Activated CD8-positive, alpha-beta memory T cell treated with anti-CD3 and anti-CD28 coated beads, Interleukin-2, amount 50 U/mL, for 4 hours (primary cell): ENCODE data around the gene ARHGEF11.
"Not testable (repeated sequence)": the region's sequence is repeated elsewhere in the genome, so short reads cannot be mapped to it uniquely, and the experiment has no call there.

Source experiments
- DNase-seq: peaks from one replicate; pipeline ENCODE4 v3.0.0-alpha.2; 2020

The ARHGEF11 gene

DNA sequence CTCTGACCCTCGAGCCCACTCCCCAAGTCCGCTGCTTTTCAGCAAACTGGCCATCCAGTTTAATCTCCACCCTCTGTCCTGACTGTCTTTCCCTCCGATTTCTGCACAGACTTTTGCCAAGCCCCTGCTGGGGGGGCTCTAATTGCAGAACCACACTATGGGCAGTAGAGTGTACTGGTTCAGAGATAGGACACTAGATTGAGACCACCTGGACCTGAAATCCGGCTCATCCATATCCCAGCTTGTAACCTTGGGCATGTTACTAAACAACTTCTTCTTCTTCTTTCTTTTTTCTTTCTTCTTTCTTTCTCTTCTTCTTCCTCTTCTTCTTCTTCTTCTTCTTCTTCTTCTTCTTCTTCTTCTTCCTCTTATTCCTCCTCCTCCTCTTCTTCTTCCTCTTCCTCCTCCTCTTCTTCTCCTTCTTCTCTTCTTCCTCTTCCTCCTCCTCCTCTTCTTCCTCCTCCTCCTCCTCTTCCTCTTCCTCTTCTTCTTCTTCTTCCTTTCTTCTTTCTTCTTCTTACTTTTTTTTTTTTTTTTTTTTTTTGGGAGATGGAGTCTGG is 117.4 kb downstream of the ARHGEF11 start:
- no peak for DNase-seq

DNA sequence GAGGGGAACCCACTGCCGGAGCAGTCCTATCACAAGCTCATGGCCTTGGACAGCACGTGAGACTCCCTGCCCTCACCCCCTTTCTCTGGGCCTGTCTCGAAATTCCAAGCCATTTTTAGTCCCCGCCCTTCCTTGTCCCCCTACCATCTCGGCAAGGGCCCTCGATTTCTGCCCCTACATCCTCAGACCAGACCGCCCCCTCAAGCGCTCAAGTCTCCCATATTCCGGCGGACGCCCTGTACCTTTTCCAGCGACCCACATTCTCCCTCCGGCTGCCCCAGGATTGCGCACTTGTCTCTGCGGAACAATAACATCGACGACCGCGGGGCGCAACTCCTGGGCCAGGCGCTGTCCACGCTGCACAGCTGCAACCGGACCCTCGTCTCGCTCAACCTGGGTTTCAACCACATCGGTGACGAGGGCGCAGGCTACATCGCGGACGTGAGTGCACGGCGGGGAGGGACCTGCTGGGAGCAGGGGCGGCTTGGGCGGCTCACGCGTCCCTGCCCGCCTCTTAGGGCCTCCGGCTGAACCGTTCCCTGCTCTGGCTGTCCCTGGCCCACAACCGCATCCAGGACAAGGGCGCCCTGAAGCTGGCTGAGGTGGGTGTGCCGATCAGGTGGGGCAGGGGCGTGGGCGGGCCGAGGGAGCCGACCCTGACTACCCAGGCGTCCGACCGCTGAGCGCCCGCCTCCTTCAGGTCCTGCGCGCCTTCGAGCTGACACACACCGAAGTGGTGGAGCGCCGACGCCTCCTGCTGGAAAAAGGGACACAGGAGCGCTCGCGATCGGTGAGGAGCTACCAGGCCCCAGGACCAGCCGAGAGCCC is 118.1 kb downstream of the ARHGEF11 start:
- peak; percentile 66 for DNase-seq

- not testable (repeated sequence) for DNase-seq
Observed at GRCh38 chr1:156926695-156927094, 118.8 kb downstream of the ARHGEF11 start.

DNA sequence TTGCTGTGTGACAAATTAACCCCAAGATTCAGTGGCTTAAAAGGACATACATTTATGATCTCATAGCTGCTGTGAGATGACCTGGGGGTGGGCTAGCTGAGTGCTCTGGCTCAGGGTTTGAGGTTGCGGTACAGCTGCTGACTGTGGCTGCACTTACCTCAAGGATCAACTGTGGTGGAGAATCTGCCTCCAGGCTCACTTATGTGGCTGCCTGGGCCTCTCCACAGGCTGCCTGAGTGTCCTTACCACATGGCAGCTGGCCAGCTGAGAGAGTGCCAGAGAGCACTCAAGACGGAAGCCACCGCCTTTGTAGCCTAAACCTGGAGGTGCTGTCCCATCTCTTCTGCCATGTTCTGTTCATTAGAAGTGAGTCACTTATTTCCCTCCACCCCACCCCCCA is 119.4 kb downstream of the ARHGEF11 start:
- no peak for DNase-seq

- no peak for DNase-seq
Observed at GRCh38 chr1:156925154-156926010, 120.2 kb downstream of the ARHGEF11 start.

- DNase-seq, result no peak
Observed at GRCh38 chr1:156924478-156925153, 120.9 kb downstream of the ARHGEF11 start.

DNA sequence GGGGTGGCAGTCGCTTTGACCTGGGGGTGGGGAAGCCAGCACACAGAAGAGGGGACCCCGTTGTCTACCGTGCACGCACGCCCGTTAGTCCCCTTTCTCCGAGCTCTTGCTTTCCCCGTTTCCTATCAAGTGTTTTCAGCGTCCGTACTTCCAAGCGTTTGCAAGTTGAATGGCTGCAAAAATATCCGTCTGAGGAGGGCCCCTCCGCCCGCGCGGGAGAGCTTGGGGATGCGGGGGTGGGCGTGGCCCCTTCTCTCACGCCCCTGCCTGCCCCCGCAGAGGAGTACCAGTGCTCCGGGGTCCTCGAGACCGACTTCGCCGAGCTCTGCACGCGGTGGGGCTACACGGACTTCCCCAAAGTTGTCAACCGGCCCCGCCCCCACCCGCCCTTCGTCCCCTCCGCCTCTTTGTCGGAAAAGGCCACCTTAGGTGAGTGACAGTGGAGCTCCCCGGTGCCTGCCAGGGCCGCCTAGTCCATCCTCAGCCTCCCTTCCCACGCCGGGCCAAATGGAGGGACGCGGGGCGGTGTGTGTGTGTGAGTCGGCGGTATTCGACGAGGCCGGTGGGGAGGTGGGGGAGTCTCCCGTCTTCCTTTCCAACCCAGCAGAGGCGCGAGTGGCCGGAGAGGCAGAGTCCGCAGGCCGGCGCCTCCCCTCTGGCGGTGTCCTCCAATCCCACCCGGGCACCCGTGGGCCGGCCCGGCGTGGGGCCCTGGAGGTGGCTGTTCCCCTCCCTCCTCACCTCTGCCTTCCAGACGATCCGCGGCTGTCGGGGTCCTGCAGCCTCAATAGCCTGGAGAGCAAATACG is 121.7 kb downstream of the ARHGEF11 start:
- DNase-seq, result no peak

DNA sequence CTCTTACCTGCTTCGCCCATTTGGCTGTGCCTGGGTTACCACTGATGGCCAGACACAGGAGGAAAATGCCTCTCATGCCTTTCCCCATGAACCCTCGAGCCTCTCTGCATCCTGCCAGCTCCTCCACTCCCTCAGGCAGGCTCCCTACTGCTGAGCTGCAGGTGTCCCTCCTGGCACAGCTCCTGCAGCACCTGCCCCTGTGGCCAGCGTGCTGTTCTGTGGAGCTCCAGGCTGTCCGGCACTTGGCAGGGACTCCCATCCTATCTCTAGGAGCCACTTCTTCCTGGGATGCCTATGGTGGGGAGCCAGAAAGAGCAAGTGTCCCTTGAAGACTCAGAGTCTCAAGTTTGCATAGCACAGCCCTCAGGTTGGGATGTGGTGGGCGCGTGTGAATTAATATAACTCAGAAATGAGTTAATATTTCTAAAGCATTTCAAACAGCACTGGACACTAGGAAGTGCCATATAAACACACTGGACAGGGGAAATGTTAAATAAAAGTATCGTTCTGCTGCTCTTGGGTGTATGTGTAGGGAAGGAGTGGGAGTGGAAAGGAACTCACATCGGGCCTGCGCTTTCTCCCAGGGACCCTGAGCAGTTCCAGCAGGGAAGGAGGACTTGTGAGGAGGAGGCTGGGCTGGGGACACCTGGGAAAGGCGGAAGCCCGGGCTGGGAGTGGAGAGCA is 122.4 kb downstream of the ARHGEF11 start:
- DNase-seq, result no peak

GRCh38 chr1:156921053-156921529 is 124.5 kb downstream of the ARHGEF11 start:
- DNase-seq, result no peak

DNA sequence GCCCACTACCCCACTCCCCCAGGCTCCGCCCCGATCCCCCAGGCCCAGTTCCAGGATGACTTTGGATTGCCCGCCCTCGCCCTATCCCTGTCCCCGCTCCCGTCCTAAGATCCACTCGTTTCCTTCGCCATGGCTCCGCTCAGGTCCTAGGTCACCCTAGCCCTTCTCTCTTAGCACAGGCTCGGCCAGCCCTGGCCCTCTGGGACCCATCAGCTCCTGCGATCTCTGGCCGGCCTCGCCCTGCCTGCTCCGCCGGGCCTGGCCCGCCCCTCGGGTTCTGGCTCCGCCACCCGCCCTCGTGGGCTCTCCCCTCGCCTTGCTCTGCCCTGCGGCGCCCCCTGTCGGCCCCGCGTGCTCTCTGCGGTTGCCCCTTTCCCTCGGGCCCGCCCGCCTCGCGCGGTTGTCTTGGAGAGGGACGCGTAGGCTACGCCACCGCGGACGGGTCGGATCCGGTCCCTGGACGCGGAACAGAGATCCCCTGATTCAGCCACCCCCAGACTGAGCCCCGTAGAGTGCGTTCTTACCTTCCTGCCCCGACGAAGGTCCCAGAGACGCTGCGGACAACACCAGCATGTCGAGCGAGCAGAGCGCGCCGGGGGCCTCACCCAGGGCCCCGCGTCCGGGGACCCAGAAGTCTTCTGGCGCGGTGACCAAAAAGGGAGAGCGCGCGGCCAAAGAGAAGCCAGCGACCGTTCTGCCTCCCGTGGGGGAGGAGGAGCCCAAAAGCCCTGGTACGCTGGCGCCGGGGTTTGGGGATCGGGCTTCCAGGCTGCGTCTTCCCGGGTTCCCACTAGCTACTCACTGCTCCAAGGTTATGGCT is 125.1 kb downstream of the ARHGEF11 start, which contains the start of gene LRRC71:
Gene LRRC71, plus strand, starts transcription at position 400 of the 820 bp plus-strand sequence. Its CDS starts 172 bp downstream, at position 572.
- peak; percentile 60 for DNase-seq

DNA sequence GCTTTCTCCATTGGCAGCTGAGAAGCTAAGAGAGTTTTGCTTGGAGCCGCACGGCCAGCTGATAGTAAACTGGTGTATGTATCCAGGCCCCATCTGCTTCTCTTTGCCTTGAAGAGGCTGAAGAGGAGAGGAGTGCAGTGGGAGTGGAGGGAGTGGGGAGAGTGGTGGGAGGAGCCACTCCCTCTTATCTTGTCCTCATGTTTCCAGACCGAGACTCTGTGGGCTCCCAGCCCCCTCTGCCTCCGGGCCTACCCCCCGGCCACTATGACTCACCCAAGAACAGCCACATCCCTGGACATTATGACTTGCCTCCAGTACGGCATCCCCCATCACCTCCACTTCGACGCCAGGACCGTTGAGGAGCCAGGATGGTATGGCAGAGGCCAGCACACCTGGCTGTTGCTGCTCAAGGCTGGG is 131.1 kb downstream of the ARHGEF11 start:
- DNase-seq, result no peak

DNA sequence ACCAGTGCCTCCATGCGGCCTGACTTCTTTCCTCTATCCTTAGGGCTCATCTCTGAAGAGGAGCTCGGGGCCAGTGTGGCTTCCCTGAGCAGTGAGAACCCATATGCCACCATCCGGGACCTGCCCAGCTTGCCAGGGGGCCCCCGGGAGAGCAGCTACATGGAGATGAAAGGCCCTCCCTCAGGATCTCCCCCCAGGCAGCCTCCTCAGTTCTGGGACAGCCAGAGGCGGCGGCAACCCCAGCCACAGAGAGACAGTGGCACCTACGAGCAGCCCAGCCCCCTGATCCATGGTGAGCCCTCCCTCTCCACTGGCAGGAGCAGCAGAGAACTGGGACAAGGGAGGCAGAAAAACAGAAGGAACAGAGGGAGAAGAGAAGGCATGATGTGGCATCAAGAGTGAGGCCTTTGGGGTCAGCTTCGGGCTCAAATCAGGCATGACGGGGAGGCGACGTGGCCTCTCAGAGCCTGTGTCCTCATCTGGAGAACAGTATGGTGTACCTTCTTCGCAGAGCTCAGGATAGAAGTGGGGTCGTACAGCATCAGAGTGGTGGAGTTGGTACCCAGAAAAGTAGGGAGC is 131.6 kb downstream of the ARHGEF11 start:
- DNase-seq, result no peak

DNA sequence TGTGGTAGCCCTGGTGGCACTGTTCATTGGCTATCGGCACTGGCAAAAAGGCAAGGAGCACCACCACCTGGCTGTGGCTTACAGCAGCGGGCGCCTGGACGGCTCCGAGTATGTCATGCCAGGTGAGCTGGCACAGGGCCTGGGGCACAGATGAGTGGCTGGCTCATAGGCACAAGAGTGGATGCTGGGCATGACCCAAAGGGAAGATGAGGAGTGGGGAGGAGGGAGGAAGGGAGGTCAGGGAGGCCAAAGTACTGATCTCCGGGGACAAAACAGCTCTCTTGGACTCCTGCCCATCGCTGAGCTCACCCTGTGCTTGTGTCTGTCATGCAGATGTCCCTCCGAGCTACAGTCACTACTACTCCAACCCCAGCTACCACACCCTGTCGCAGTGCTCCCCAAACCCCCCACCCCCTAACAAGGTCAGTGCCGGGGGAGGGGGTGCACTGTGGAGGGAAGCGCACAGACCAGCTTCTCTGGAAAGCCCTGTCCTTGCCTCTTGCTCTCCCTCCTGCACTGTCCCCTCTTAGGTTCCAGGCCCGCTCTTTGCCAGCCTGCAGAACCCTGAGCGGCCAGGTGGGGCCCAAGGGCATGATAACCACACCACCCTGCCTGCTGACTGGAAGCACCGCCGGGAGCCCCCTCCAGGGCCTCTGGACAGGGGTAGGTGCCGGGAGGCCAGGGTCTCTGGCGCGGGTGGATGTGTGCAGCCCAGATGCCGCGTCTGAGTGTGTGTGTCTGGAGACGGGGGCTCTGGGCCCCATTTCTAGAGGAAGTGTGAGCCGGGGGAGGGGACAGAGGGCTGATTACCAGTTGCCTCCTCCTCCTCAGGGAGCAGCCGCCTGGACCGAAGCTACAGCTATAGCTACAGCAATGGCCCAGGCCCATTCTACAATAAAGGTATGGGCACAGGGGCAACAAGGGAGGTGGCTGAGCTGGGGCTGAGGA is 132.4 kb downstream of the ARHGEF11 start:
- no peak for DNase-seq

GRCh38 chr1:156912310-156912709 is 133.2 kb downstream of the ARHGEF11 start:
- DNase-seq, result no peak

- DNase-seq, result no peak
Observed at GRCh38 chr1:156911577-156912298, 133.8 kb downstream of the ARHGEF11 start.

DNA sequence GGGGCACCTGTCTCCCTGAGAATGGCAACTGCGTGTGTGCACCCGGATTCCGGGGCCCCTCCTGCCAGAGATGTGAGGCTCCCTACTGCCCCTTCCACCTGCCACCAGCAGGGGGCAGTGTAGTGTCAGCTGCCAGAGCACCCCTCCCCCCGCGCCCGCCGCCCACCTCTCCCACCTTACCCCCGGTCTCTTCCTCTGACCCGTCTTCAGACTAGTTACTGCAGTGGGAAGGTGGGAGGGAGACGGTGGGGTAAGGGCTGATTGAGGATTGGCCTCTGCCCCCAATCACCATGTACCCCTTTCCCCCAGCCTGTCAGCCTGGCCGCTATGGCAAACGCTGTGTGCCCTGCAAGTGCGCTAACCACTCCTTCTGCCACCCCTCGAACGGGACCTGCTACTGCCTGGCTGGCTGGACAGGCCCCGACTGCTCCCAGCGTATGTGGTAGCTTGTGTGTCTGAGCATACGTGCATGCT is 135.2 kb downstream of the ARHGEF11 start:
- peak; percentile 63 for DNase-seq

DNA sequence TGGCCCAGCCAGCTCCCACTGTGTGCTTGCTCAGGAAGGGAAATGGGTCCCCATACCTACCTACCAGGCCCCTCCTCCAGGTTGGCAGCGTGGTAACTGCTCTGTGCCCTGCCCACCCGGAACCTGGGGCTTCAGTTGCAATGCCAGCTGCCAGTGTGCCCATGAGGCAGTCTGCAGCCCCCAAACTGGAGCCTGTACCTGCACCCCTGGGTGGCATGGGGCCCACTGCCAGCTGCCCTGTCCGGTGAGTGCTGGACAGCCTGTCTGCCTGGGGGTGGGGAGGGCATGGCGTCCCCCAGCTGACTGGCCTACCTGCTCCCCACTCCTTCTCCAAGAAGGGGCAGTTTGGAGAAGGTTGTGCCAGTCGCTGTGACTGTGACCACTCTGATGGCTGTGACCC is 135.9 kb downstream of the ARHGEF11 start:
- DNase-seq, result no peak

GRCh38 chr1:156908955-156909354 is 136.6 kb downstream of the ARHGEF11 start:
- no peak for DNase-seq
